ENCODE data around the gene TAOK2.

TAOK2 gene

DNA sequence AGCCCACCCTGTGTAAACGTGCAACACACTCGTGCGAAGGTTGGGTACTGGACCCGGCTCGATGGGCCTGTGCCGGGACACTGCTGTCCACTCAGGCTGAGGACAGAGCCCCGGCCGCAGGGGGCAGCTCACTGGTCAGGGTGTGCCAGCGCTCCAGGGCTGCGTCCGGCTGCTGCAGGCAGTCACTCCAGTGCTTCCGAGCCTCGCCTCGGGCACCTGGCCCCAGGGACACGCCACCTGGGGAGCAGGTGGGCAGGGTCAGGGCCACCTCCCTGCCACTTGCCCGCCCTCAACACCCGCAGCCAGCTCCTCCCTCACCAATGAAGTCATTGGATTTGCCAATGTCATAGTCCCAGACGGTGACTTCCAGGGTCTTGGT is 32.4 kb downstream of the TAOK2 start:
- TF ChIP-seq, protein P1, sequence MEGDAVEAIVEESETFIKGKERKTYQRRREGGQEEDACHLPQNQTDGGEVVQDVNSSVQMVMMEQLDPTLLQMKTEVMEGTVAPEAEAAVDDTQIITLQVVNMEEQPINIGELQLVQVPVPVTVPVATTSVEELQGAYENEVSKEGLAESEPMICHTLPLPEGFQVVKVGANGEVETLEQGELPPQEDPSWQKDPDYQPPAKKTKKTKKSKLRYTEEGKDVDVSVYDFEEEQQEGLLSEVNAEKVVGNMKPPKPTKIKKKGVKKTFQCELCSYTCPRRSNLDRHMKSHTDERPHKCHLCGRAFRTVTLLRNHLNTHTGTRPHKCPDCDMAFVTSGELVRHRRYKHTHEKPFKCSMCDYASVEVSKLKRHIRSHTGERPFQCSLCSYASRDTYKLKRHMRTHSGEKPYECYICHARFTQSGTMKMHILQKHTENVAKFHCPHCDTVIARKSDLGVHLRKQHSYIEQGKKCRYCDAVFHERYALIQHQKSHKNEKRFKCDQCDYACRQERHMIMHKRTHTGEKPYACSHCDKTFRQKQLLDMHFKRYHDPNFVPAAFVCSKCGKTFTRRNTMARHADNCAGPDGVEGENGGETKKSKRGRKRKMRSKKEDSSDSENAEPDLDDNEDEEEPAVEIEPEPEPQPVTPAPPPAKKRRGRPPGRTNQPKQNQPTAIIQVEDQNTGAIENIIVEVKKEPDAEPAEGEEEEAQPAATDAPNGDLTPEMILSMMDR (IDR thresholded peaks at IDR 0.05; ENCODE audit: insufficient read depth, low read length, poor library complexity, severe bottlenecking): no peak
- no peaks in the 10 kb centered on the region; the same call in 1 of the 2 replicates for H3K27me3 ChIP-seq (replicated peaks; ENCODE audit: control insufficient read depth, insufficient read depth, low read length)
- no peak for DNase-seq (ENCODE audit: extremely low read depth, insufficient read length)
- peaks cover 6% of the 10 kb centered on the region for H3K36me3 ChIP-seq (ENCODE audit: control insufficient read depth, insufficient read depth, low read length)
- H3K4me3 ChIP-seq (replicated peaks; ENCODE audit: low read depth, low read length): no peak overlapping the region

DNA sequence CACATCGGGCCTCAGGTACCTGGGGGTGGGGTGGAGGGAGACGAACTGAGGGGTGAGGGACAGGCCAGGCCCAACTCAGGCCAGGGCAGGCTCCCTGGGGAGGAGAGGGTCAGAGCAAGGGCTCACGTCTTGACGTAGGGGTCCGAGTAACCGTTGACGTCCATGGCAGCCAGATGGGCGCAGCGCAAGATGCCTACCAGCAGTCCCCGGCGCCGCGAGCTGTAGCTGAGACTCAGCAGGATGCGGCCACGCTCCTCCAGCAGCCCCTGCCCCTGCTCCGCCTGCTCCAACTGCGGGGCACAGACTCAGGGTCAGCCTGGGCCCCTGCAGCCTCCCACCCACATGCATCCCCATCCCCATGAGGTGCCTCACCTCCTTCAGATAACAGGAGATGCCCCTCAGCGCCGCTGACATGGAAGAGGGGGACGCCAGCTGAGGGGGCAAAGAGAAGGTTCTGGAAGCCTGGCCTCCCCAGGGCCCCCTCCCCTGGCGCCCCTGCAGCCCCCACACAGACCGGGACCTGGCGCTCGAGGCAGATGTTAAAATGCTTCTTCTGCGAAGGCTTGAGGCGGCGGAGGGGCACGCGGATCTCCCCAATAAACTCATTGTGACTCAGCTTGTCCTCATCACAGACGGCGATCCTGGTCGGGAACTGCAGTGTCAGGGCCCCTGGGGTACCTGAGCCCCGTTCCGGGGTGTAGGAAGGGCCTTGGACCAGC is 33.1 kb downstream of the TAOK2 start:
- H3K36me3 ChIP-seq (ENCODE audit: control insufficient read depth, insufficient read depth, low read length): peaks cover 4% of the 10 kb centered on the region
- H3K27me3 ChIP-seq (replicated peaks; ENCODE audit: control insufficient read depth, insufficient read depth, low read length): no peaks in the 10 kb centered on the region; the same call in 1 of the 2 replicates
- no peak overlapping the region for H3K4me3 ChIP-seq (replicated peaks; ENCODE audit: low read depth, low read length)
- no peak for DNase-seq (ENCODE audit: extremely low read depth, insufficient read length)
- TF ChIP-seq, protein P1 (IDR thresholded peaks at IDR 0.05; ENCODE audit: insufficient read depth, low read length, poor library complexity, severe bottlenecking): no peak

DNA sequence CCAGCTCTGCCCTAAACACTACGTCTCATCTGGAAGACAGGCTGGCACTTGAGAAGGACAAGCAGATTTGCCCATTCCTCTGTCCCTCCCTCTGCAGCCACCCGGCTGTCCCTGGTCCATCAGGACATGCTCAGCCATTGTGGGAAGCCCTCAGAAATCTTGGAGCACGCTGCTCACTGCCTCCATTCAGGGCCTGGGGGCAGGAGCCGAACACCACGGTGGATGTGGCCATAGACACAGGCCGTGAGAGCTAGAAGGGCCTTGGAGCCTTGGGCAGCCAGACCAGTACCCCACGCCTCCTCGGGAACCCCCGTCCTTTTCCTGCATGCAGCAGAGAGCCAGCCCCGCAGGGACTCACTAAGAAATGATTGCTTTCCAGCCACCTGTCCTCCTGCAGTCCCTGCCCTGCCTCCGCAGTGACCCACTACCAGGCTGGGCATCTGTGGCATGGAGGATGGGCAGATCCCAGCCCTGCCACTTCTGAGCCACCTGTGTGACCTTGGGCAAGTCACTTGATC is 33.8 kb downstream of the TAOK2 start:
- TF ChIP-seq, protein P1 (IDR thresholded peaks at IDR 0.05; ENCODE audit: insufficient read depth, low read length, poor library complexity, severe bottlenecking): no peak
- H3K27me3 ChIP-seq (replicated peaks; ENCODE audit: control insufficient read depth, insufficient read depth, low read length): no peaks in the 10 kb centered on the region; the same call in 1 of the 2 replicates
- no peak overlapping the region for H3K4me3 ChIP-seq (replicated peaks; ENCODE audit: low read depth, low read length)
- no peak for DNase-seq (ENCODE audit: extremely low read depth, insufficient read length)
- peaks cover 4% of the 10 kb centered on the region for H3K36me3 ChIP-seq (ENCODE audit: control insufficient read depth, insufficient read depth, low read length)

DNA sequence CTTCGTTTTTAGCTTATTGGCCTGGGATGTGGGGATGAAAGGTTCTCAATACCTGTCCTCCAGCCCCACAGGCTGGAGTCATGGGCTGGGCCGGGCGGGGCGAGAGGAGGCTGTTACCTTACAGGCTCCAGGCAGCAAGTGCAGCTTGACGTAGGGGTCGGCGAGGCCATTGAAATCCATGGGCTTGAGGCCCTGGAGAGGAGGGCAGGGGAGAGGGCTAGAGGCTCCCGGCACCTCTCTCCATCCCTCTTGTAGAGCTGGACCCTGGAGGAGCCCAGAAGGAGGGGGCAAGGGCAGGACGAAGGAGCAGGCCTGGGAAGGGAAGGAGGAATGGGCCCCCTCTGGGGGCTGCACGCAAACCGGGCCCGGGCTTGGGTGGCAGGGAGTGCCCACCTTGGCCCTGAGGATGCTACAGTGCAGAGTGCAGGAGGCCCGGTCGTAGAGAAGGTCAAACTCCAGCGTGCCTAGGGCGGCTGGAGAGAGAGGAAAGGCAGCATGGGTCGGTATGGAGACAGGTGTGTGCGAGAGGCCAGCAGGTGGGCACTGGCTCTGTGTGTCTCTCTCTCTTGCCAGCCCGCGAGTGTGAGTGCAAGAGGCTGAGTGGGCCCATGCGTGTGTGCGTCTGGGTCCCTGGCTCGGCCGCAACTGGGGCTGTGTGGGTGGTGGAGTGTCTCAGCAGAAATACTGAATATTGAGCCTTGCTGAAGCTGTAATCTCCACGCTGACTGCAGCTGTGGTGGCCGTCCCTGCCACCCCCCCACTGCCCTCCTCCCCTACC is 35.6 kb downstream of the TAOK2 start:
- DNase-seq (ENCODE audit: extremely low read depth, insufficient read length): no peak
- H3K4me3 ChIP-seq (replicated peaks; ENCODE audit: low read depth, low read length): no peak overlapping the region
- TF ChIP-seq, protein P1 (IDR thresholded peaks at IDR 0.05; ENCODE audit: insufficient read depth, low read length, poor library complexity, severe bottlenecking): no peak
- no peaks in the 10 kb centered on the region for H3K36me3 ChIP-seq (ENCODE audit: control insufficient read depth, insufficient read depth, low read length)
- no peaks in the 10 kb centered on the region; the same call in 1 of the 2 replicates for H3K27me3 ChIP-seq (replicated peaks; ENCODE audit: control insufficient read depth, insufficient read depth, low read length)

DNA sequence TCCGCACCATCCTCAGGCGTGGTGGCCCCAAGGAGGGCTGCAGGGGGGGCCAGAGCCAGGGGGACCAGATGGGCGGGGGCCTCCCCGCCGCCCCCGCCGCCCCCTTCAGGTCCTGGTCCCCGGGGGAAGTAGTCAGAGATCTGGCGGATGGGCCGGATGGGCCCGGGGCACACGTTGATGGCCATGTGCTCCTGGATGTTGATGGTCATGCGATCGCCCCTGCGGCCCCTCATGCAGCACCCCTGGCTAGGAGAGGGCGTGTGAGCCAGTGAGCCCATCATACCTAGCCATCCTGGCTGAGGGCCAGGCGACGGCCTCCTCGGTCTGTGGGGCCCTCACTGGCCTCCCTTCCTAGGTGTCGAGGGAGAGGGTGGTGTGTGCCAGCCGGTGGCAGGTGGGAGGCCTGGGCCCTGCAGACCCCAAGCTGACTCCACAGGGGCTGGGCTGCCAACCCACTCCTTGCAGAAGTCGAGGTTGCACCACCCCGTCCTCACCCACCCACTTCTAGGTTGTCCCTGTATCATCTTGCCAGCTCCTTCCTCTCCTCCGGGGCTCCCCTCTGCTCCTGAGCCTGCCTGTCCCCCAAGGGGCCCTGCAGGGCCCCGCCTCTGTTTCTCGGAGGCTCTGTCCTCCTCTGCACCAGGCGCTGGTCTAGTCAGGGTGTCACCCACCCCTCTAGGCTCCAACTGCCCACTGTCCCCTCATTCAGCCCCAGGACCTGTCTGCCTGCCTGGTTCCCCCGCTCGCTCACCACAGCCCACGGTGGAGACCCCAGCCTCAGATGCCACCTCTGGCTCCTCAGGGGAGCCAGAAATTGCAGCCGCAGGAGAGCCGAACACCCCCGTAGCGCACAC is 36.5 kb downstream of the TAOK2 start:
- no peaks in the 10 kb centered on the region for H3K36me3 ChIP-seq (ENCODE audit: control insufficient read depth, insufficient read depth, low read length)
- no peaks in the 10 kb centered on the region; the same call in 1 of the 2 replicates for H3K27me3 ChIP-seq (replicated peaks; ENCODE audit: control insufficient read depth, insufficient read depth, low read length)
- no peak for DNase-seq (ENCODE audit: extremely low read depth, insufficient read length)
- no peak overlapping the region; the same call in 1 of the 2 replicates for H3K4me3 ChIP-seq (replicated peaks; ENCODE audit: low read depth, low read length)
- TF ChIP-seq, protein P1 (IDR thresholded peaks at IDR 0.05; ENCODE audit: insufficient read depth, low read length, poor library complexity, severe bottlenecking): no peak

Measured in GM06990 (cell line).